NCI-H1105 treated with DMSO at 0.1 percent for 48 hours (cell line): ENCODE results near the gene LRRC4B.
"Not testable (repeated sequence)": the region's sequence is repeated elsewhere in the genome, so short reads cannot be mapped to it uniquely, and the experiment has no call there.

Source experiments
- DNase-seq: peaks from one replicate; lab custom pipeline; 2025; lab: John Stamatoyannopoulos, UW

LRRC4B gene, protein sequence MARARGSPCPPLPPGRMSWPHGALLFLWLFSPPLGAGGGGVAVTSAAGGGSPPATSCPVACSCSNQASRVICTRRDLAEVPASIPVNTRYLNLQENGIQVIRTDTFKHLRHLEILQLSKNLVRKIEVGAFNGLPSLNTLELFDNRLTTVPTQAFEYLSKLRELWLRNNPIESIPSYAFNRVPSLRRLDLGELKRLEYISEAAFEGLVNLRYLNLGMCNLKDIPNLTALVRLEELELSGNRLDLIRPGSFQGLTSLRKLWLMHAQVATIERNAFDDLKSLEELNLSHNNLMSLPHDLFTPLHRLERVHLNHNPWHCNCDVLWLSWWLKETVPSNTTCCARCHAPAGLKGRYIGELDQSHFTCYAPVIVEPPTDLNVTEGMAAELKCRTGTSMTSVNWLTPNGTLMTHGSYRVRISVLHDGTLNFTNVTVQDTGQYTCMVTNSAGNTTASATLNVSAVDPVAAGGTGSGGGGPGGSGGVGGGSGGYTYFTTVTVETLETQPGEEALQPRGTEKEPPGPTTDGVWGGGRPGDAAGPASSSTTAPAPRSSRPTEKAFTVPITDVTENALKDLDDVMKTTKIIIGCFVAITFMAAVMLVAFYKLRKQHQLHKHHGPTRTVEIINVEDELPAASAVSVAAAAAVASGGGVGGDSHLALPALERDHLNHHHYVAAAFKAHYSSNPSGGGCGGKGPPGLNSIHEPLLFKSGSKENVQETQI

DNA sequence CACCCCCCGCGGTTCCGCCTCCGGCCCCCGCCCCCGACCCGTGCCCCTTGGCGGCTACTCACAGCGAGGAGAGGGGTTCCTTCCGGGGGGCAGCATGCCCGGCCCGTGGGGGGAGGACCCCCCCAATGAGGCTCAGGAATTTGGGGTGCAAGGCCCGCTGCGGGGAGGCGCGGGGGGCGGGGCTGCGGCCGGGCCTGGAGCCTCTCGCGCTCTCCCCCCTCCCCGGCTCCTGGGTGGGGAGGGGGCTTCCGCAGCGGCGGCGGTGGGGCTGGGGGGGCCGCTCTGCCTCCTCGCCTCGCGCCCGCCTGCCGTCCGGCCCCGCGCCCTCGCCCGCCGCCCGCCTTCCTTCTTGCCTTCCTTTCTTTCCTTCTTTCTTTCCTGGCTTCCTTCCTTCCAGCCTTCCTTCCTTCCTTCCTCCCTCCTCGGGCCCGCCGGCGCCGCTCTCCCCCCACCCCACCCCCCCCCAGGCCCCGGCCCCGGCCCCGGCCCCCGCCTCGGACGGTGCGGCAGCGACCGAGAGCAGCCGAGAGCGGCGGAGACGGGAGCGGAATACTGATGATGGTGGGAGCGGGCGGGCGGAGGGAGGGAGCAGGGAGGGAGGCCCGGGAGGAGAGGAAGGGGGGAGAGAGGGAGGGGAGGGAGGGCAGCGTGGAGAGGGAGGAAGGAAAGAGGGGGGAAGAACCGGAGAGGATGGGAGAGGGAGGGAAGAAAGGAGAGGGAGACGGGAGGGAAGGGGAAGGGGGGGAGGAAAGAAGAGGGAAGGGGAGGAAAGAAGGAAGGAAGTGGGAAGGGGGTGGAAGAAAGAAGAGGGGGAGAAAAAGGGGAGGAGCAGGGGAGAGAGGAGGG, at the start of gene LRRC4B:
TSS of gene LRRC4B (minus strand) at position 554 of the 846 bp plus-strand sequence. CDS start 19,597 bp downstream, outside the sequence.
- no peak for DNase-seq

DNA sequence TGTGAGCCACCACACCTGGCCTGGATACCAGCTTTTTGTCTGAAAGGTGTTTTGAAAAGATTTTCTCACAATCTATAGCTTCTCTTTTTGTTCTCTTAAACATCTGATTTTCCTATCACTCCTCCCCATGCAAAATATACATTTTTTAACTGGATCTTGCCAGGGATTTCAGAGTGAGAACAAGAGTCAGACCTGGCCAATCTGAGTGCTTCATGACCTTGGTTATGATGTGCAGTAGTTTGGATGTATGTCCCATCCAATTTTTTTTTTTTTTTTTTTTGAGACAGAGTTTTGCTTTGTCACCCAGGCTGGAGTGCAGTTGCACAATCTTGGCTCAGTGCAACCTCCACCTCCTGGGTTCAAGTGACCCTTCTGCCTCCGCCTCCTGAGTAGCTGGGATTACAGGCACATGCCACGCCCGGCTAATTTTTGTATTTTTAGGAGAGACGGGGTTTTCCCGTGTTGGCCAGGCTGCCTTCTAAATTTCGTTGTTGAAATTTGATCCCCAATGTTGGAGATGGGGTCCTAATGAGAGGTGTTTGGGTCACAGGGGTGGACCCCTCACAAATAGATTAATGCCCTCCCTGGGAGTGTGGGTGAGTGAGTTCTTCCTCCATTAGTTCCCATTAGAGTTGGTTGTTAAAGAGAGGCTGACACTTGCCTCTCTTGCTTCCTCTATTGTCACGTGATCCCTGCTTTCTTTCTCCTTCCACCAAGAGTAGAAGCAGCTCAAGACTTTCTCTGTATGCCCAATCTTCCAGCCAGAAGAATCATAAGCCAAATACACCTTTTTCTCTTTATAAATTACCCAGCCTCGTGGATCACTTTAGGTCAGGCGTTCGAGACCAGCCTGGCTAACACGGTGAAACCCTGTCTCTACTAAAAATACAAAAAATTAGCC, 44.5 kb upstream of the LRRC4B start:
- not testable (repeated sequence) for DNase-seq

GRCh38 chr19:50607874-50608785, 39.9 kb upstream of the LRRC4B start:
- no peak for DNase-seq

GRCh38 chr19:50607388-50607787, 39.2 kb upstream of the LRRC4B start:
- no peak for DNase-seq

DNA sequence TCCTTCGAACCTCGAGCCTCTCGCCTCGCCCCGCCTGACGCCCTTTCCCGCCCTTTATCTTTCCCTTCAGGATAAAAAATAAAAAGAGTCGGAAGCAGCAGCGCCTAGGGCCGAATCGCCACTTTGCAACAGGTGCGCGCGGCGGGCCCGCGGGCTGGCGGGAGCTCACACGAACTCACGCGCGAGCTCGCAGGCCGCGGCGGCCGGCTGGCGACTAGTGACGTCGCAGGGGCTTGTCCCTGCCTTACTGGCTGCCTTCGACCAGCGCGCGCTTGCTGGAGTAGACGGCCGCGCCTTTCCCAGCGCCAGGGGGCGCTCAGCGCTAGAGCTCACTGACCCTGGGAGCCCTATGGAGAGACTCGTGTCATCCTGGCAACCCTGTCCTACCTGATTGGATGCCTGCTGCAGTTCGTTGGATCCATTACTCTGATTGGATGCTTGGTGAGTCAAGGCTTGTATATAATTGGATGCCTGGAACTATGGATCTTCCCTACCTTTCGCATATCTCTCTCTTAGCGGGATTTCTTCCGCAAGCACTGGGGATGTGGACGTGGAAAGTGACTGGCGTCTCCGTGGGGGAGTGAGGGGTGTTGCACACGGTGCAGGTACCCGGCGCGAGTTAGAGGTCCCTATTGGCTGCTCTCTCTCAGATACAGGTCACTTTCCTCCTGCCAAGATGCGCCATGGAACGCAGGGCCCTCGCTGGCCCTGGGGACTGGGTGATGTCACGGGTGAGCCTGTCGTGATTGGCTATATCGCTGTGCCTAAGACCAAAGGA, 38.0 kb upstream of the LRRC4B start:
- DNase-seq: not testable (repeated sequence)

DNA sequence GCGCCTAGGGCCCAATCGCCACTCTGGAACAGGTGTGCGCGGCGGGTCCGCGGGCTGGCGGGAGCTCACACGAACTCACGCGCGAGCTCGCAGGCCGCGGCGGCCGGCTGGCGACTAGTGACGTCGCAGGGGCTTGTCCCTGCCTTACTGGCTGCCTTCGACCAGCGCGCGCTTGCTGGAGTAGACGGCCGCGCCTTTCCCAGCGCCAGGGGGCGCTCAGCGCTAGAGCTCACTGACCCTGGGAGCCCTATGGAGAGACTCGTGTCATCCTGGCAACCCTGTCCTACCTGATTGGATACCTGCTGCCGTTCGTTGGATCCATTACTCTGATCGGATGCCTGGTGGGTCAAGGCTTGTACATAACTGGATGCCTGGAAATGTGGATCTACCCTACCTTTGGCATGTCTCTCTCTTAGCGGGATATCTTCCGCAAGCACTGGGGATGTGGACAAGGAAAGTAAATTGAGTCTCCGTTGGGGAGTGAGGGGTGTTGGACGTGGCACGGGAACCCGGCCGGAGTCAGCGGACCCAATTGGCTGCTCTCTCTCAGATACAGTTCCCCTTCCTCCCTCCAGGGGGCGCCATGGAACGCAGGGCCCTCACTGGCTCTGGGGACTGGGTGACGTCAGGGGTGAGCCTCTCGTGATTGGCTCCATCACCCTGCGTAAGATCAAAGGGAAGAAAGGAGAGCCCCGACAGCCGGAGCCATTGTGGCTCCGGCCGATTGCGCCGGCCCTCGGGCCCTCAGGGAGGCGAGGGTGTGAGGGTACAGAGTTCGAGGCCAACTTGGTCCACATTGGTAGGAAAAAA, 36.2 kb upstream of the LRRC4B start:
- not testable (repeated sequence) for DNase-seq

DNA sequence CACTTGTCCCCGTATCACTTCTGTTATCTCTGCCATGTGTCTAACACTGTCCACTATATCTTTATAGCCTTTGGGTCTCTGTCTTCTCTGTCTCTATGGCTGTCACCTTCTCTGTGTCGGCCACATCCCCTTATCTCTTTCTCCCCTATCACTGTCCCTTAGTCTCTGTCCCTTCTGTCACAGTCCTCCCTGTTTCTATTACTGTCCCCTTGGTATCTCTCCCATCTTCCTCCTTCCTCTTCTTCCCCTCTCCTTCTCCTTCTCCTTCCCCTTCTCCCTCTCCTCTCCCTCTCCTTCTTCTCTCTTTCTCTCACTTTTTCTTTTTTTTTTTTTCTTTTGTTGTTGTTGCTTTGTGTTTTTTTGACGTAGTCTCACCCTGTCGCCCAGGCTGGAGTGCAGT, 34.7 kb upstream of the LRRC4B start:
- DNase-seq: no peak

DNA sequence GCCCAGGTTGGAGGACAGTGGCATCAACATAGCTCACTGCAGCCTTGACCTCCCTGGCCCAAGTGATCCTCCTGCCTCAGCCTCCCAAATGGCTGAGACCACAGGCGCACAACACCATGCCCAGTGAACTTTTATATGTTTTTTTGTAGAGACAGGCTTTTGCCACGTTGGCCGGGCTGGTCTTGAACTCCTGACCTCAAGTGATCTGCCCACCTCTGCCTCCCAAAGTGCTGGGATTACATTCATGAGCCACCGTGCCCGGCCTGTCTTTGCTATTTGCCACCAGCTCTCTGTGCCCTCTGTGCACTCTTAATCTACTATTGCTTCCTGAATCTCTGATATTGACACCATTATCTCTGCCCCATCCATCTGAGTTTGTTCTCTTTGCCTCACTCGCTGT, 34.3 kb upstream of the LRRC4B start:
- DNase-seq: no peak

- no peak for DNase-seq
Measured at GRCh38 chr19:50602089-50602422, 33.8 kb upstream of the LRRC4B start.

GRCh38 chr19:50601407-50602088, 33.3 kb upstream of the LRRC4B start:
- no peak for DNase-seq

GRCh38 chr19:50599427-50599826, 31.2 kb upstream of the LRRC4B start:
- DNase-seq: no peak

DNA sequence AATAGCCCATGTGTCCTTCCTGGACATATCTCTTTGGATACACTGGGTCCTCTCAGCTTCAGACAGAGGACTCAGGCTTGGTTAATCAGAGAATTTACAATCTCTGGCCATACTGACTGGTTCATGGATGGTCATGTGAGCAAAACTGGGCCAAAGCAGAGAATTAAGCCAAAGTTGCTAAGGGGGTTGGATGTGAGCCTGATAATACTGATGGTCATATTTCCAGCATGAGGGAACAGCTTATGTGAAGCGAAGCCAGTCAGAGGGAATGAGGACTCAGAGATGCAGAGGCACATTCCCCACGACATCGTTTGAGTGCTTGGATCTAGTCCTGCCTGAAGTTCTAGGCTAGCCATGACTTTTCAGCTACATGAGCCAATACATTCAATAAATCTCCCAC, 22.0 kb upstream of the LRRC4B start:
- no peak for DNase-seq

GRCh38 chr19:50581795-50582660, 13.8 kb upstream of the LRRC4B start:
- DNase-seq: not testable (repeated sequence)

DNA sequence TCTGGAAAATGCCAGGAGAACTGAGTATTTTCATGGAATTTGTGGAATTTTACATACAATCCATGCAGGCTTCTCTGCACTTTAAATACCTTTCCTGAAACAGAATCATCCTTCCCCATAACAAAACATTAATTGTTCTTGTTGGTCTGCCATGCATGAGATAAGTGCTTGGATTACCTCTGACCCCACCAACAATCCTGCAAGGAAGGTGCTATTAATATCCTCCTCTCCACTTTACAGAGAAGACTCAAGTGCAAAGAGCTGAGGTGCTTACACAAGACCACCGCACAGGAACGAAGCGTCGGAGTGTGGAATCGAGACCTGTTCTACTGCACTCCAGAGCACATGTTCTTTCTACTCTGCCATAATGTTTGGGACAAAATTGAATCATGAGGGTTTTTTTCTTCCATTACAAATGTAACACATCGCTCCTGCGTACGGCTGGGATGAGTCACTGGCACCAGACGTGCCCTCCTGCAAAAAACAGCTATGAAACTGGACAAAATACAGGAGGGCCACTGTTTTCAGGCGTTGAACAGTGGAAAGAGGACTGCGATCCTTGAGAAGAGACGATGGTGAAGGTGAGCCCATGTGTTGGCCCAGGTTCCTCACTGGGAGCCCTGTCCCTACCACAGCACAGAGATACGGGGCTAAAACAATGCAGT, 12.9 kb upstream of the LRRC4B start:
- no peak for DNase-seq

DNA sequence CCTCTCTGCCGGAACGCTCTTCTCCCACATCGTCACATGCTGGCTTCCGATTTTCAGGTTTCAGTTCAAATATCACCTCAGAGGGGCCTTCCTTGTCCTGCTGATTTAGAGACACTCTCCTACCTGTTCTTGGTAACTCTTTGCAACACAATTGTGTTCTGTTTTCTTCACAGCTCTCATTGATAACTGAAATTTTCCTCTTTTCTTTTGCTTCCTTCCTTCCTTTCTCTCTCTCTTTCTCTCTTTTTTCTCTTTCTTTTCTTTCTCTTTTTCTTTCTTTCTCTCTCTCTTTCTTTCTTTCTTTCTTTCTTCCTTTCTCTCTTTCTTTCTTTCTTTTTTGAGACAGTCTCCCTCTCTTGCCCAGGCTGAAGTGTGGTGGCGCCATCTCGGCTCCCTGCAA, 12.0 kb upstream of the LRRC4B start:
- DNase-seq: no peak

GRCh38 chr19:50576769-50577168, 8.5 kb upstream of the LRRC4B start:
- DNase-seq: not testable (repeated sequence)
